ENCODE measurements around the gene RFC3. TPM values are rescaled to one million over a fixed set of nuclear protein-coding genes. Genes with fewer than 3 reads are reported as not detected.

The RFC3 gene
- total RNA-seq, 1 experiment from 2014 or later = 19.0 TPM

DNA sequence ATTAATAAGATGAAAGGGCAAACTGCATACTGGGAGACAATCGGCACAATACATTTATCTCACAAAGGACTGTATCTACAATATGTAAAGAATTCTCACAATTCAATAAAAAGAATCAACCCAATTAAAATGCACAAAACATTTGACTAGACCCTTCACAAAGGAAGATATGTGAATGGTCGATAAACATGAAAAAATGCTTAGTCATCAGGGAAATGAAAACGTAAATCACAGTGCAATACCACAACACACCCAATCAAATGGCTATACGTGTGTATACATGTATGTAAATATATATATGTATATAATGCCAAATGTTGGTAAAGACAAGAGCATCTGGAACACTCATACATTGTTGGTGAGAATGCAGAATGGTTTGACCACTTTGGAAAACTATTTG is 21.9 kb upstream of the RFC3 start:
- ATAC-seq = no peak
- Histone ChIP-seq H3K27ac (ENCODE audit: low read length) (no peak overlapping the region), H3K36me3 (ENCODE audit: control insufficient read depth, insufficient read depth, low read length) (no peaks in the 10 kb centered on the region), H3K9me3 (ENCODE audit: control insufficient read depth, insufficient read depth, low read depth, low read length) (no peaks in the 10 kb centered on the region), H3K27me3 (ENCODE audit: control insufficient read depth, insufficient read depth, low read length) (no peaks in the 10 kb centered on the region), H3K4me1 (ENCODE audit: control insufficient read depth, insufficient read depth, low read length) (no peaks in the 10 kb centered on the region; the same call in 1 of the 2 replicates), H3K4me3 (ENCODE audit: low read depth in 2 of 2, low read length in 2 of 2) (no peak overlapping the region)
- no peak for TF ChIP-seq TCF7L2 (IDR thresholded peaks at IDR 0.05; ENCODE audit: low read depth, low read length)
- TF ChIP-seq POLR2AphosphoS5 (IDR thresholded peaks at IDR 0.05; ENCODE audit: low read depth, low read length) = no peak
- TF ChIP-seq, protein P1, sequence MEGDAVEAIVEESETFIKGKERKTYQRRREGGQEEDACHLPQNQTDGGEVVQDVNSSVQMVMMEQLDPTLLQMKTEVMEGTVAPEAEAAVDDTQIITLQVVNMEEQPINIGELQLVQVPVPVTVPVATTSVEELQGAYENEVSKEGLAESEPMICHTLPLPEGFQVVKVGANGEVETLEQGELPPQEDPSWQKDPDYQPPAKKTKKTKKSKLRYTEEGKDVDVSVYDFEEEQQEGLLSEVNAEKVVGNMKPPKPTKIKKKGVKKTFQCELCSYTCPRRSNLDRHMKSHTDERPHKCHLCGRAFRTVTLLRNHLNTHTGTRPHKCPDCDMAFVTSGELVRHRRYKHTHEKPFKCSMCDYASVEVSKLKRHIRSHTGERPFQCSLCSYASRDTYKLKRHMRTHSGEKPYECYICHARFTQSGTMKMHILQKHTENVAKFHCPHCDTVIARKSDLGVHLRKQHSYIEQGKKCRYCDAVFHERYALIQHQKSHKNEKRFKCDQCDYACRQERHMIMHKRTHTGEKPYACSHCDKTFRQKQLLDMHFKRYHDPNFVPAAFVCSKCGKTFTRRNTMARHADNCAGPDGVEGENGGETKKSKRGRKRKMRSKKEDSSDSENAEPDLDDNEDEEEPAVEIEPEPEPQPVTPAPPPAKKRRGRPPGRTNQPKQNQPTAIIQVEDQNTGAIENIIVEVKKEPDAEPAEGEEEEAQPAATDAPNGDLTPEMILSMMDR (IDR thresholded peaks at IDR 0.05) = no peak
- TF ChIP-seq SIN3A (IDR thresholded peaks at IDR 0.05; ENCODE audit: borderline replicate concordance, insufficient read depth, low read depth, low read length) = no peak
- TF ChIP-seq, protein P2, sequence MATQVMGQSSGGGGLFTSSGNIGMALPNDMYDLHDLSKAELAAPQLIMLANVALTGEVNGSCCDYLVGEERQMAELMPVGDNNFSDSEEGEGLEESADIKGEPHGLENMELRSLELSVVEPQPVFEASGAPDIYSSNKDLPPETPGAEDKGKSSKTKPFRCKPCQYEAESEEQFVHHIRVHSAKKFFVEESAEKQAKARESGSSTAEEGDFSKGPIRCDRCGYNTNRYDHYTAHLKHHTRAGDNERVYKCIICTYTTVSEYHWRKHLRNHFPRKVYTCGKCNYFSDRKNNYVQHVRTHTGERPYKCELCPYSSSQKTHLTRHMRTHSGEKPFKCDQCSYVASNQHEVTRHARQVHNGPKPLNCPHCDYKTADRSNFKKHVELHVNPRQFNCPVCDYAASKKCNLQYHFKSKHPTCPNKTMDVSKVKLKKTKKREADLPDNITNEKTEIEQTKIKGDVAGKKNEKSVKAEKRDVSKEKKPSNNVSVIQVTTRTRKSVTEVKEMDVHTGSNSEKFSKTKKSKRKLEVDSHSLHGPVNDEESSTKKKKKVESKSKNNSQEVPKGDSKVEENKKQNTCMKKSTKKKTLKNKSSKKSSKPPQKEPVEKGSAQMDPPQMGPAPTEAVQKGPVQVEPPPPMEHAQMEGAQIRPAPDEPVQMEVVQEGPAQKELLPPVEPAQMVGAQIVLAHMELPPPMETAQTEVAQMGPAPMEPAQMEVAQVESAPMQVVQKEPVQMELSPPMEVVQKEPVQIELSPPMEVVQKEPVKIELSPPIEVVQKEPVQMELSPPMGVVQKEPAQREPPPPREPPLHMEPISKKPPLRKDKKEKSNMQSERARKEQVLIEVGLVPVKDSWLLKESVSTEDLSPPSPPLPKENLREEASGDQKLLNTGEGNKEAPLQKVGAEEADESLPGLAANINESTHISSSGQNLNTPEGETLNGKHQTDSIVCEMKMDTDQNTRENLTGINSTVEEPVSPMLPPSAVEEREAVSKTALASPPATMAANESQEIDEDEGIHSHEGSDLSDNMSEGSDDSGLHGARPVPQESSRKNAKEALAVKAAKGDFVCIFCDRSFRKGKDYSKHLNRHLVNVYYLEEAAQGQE (IDR thresholded peaks at IDR 0.05; ENCODE audit: insufficient read depth in 1 of 2, low read depth in 2 of 2, low read length in 1 of 2) = no peak
- in situ Hi-C loops (cut with HindIII; ENCODE audit: low pct_unique_long_range_greater_than_20kb, low sequenced_read_pairs) = no loop called here
- intact Hi-C loops (cut with micrococcal nuclease; ENCODE audit: unreplicated experiment) = no loop called here
- ChIA-PET CTCF (no interaction called here), POLR2A (no interaction called here)
- no peak for DNase-seq (ENCODE audit: low read depth, low spot score)
- no TSS peak for BruUV-seq (replicated peaks)

DNA sequence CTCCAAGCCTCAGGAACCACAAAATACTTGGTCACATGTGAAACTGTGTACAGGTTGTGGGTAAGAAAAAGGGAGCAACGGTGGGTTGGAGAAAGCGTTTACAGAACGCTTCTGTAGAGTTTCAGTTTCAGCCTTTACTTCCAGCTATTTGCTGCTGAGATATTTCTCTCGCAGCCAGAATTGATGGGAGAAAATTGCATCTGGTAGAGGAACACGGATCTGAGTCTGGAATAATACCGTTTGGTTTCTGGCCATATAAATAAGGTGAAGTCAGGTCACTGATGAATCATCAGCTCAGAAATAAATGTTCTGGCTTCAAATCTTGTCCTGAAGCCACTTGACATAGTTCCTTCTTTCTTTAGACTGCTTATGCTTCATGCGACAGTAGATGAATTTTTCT is 20.3 kb upstream of the RFC3 start:
- no peaks in the 10 kb centered on the region for H3K9me3 ChIP-seq (ENCODE audit: control insufficient read depth, insufficient read depth, low read depth, low read length)
- no peaks in the 10 kb centered on the region for H3K36me3 ChIP-seq (ENCODE audit: control insufficient read depth, insufficient read depth, low read length)
- POLR2A ChIA-PET = no interaction called here
- no peaks in the 10 kb centered on the region; the same call in 1 of the 2 replicates for H3K4me1 ChIP-seq (ENCODE audit: control insufficient read depth, insufficient read depth, low read length)
- ATAC-seq (no peak), DNase-seq (ENCODE audit: low read depth, low spot score) (no peak)
- BruUV-seq (replicated peaks) = no TSS peak
- H3K27ac ChIP-seq (ENCODE audit: low read length) = no peak overlapping the region
- H3K27me3 ChIP-seq (ENCODE audit: control insufficient read depth, insufficient read depth, low read length) = no peaks in the 10 kb centered on the region
- in situ Hi-C loops (cut with HindIII; ENCODE audit: low pct_unique_long_range_greater_than_20kb, low sequenced_read_pairs) (no loop called here), intact Hi-C loops (cut with micrococcal nuclease; ENCODE audit: unreplicated experiment) (no loop called here)
- CTCF ChIA-PET = interaction anchor here (0.7 kb wide), 1 partner anchor 76 kb away, joined by 3 read pairs; no protein-coding TSS in a partner anchor
- TF ChIP-seq TCF7L2 (IDR thresholded peaks at IDR 0.05; ENCODE audit: low read depth, low read length) = no peak
- TF ChIP-seq, protein P1 (IDR thresholded peaks at IDR 0.05) = no peak
- TF ChIP-seq, protein P2 (IDR thresholded peaks at IDR 0.05; ENCODE audit: insufficient read depth in 1 of 2, low read depth in 2 of 2, low read length in 1 of 2) = no peak
- no peak for TF ChIP-seq SIN3A (IDR thresholded peaks at IDR 0.05; ENCODE audit: borderline replicate concordance, insufficient read depth, low read depth, low read length)
- no peak for TF ChIP-seq POLR2AphosphoS5 (IDR thresholded peaks at IDR 0.05; ENCODE audit: low read depth, low read length)
- H3K4me3 ChIP-seq (ENCODE audit: low read depth in 2 of 2, low read length in 2 of 2) = no peak overlapping the region

Measured in Panc1 (cell line).